ENCODE results near the gene ZAP70. TPM values are rescaled to one million over a fixed set of nuclear protein-coding genes. Genes with fewer than 3 reads are reported as not detected.

ZAP70 gene
- total and polyA plus RNA-seq, 2 of the 13 experiments (the other 11 are each of a cell fraction or from before 2014, with no cell fraction given) = 0.51 to 4.0 TPM

- Histone ChIP-seq H3K4me2 (ENCODE audit: low read depth, low read length) (no peak overlapping the region), H3K79me2 (ENCODE audit: insufficient read depth, low read length) (no peaks in the 10 kb centered on the region), H3K4me3 (replicated peaks in 1 of 3; ENCODE audit: insufficient read depth in 1 of 3, low read depth in 2 of 3, low read length in 3 of 3) (no peak overlapping the region), H3K27me3 (ENCODE audit: control insufficient read depth in 1 of 2, insufficient read depth in 2 of 2, low read length in 2 of 2) (no peaks in the 10 kb centered on the region), H3K4me1 (ENCODE audit: insufficient read depth, low read length) (no peaks in the 10 kb centered on the region), H3K36me3 (replicated peaks in 1 of 2; ENCODE audit: control insufficient read depth in 1 of 2, insufficient read depth in 2 of 2, low read length in 2 of 2) (peaks cover 10 to 49% of the 10 kb centered on the region in 2 experiments), H3K9me3 (ENCODE audit: low read length) (no peaks in the 10 kb centered on the region), H2AFZ (ENCODE audit: low read length) (no peak overlapping the region), H4K20me1 (ENCODE audit: insufficient read depth, low read length) (no peaks in the 10 kb centered on the region), H3K27ac (ENCODE audit: extremely low read length, insufficient read depth, low read length) (no peak overlapping the region), H3K9ac (ENCODE audit: insufficient read depth, low read depth, low read length) (no peak overlapping the region)
- WGBS (ENCODE audit: low lambda C conversion rate) = 98% methylated on average over 2 of the region's 2 CpGs
- ATAC-seq = no peak
- intact Hi-C loops (cut with micrococcal nuclease; ENCODE audit: unreplicated experiment) (no loop called here), in situ Hi-C loops (cut with HindIII; ENCODE audit: extremely low pct_ligation_motif_present, low pct_unique_long_range_greater_than_20kb) (no loop called here)
- no TSS peak for BruUV-seq (replicated peaks)
- POLR2A ChIA-PET = no interaction called here
- DNase-seq (ENCODE audit: low spot score) = no peak
- TF ChIP-seq GFI1 (CRISPR knock-in tag; IDR thresholded peaks at IDR 0.05; ENCODE audit: borderline replicate concordance) (no peak), ZFP82 (CRISPR knock-in tag; IDR thresholded peaks at IDR 0.05; ENCODE audit: borderline replicate concordance) (no peak), ZMYM3 (CRISPR knock-in tag; IDR thresholded peaks at IDR 0.05) (no peak), ZNF629 (CRISPR knock-in tag; conservative IDR thresholded peaks at IDR 0.05) (no peak), USF2 (IDR thresholded peaks at IDR 0.05; ENCODE audit: low read depth, low read length) (no peak), USF2 (CRISPR knock-in tag; IDR thresholded peaks at IDR 0.05; ENCODE audit: borderline replicate concordance) (no peak), XRCC5 (optimal IDR thresholded peaks at IDR 0.05; ENCODE audit: low read length) (no peak), ZSCAN21 (CRISPR knock-in tag; IDR thresholded peaks at IDR 0.05; ENCODE audit: borderline replicate concordance) (no peak), ZNF792 (CRISPR knock-in tag; IDR thresholded peaks at IDR 0.05) (no peak), MXI1 (IDR thresholded peaks at IDR 0.05; ENCODE audit: borderline replicate concordance, low read depth, low read length) (no peak), ZNF180 (CRISPR knock-in tag; IDR thresholded peaks at IDR 0.05; ENCODE audit: borderline replicate concordance, low read depth) (no peak), YEATS4 (CRISPR knock-in tag; IDR thresholded peaks at IDR 0.05; ENCODE audit: borderline replicate concordance) (no peak), ZNF841 (CRISPR knock-in tag; IDR thresholded peaks at IDR 0.05; ENCODE audit: borderline replicate concordance) (no peak), ZNF335 (CRISPR knock-in tag; IDR thresholded peaks at IDR 0.05) (no peak), ZNF362 (CRISPR knock-in tag; IDR thresholded peaks at IDR 0.05; ENCODE audit: borderline replicate concordance) (no peak), ZBTB3 (CRISPR knock-in tag; IDR thresholded peaks at IDR 0.05; ENCODE audit: borderline replicate concordance, low read depth) (no peak), ATF3 (CRISPR knock-in tag; IDR thresholded peaks at IDR 0.05) (no peak), ZNF260 (CRISPR knock-in tag; IDR thresholded peaks at IDR 0.05; ENCODE audit: borderline replicate concordance, low read depth) (no peak)
- CTCF ChIA-PET (ENCODE audit: low intra/inter-chr PET ratio, low total read pairs) = no interaction called here
- FAIRE-seq = no peak
These were observed 42.1 kb downstream of the ZAP70 start for GRCh38 chr2:97755491-97755890.
